GM18861 (cell line): ENCODE measurements around the gene ERFE.

Source experiments
- ATAC-seq: cut with Tn5 transposase; IDR thresholded peaks from one replicate; pipeline ENCODE4 v1.9.1; 2021; ENCODE audit not compliant: unreplicated experiment

The ERFE gene

GRCh38 chr2:238126338-238126737 lies 32.4 kb upstream of the ERFE start:
- ATAC-seq: no peak

- ATAC-seq: no peak
These were observed 32.0 kb upstream of the ERFE start for GRCh38 chr2:238126775-238127164.

DNA sequence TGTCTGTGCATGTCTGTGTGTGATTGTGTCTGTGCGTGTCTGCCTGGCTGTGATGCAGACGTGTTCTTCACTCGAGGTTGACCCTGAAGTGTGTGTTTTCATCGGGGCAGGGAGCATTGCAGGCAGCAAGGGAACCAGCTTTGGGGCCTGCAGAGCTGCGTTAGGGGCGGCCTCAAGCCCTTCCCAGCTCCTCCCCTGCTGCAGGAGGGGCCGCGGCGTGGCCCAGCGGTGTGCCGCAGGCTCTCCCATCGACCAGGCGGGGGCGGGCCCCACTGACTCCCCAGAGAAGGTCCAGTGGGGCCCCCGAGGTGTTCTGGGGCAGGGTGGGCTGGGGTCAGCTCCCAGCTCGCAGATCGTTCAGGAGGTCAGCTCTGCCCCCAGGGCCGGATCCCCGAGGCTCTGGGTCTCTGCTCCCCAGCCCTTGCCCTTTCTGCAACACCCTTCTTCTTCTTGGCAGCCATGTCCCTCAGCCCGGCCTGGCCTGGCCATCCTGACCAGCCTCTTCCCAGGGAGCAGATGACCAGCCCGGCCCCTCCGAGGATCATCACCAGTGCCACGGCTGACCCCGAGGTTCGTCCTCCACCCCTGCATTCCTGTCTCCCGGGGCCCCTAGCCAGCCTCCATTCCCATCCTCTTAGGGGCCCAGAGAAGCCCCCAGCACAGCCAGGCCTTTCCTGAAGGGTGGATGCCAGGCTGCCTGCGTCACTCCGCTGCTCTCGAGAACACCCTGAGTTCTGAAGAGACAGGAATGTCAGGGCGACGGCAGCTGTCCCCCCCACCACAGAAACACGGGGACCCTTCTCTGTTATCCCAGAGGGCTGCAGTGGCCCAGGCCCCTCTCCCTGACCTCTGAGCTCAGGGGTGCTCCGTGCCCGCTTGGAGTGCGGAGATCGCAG lies 31.4 kb upstream of the ERFE start:
- ATAC-seq: no peak

DNA sequence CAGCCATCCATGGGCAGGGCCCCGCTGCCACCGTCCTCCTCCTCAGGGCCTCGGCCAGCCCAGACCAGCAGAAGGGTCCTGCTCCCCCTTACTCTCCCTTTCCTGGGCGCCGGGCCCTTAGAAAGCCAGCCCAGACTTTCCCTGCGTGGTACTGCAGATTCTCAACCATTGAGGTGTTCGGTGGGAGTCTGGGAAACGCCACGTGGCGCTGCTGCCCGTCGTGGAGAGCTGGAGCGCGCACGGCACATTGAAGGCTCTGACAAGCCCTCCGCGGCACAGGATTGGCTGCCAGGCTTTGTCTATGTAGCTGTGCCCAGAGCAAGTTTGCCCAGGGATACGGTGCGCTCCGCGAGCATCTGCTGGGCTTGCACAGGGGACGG lies 30.7 kb upstream of the ERFE start:
- no peak for ATAC-seq

- ATAC-seq: no peak
These were observed 30.2 kb upstream of the ERFE start for GRCh38 chr2:238128534-238129001.

DNA sequence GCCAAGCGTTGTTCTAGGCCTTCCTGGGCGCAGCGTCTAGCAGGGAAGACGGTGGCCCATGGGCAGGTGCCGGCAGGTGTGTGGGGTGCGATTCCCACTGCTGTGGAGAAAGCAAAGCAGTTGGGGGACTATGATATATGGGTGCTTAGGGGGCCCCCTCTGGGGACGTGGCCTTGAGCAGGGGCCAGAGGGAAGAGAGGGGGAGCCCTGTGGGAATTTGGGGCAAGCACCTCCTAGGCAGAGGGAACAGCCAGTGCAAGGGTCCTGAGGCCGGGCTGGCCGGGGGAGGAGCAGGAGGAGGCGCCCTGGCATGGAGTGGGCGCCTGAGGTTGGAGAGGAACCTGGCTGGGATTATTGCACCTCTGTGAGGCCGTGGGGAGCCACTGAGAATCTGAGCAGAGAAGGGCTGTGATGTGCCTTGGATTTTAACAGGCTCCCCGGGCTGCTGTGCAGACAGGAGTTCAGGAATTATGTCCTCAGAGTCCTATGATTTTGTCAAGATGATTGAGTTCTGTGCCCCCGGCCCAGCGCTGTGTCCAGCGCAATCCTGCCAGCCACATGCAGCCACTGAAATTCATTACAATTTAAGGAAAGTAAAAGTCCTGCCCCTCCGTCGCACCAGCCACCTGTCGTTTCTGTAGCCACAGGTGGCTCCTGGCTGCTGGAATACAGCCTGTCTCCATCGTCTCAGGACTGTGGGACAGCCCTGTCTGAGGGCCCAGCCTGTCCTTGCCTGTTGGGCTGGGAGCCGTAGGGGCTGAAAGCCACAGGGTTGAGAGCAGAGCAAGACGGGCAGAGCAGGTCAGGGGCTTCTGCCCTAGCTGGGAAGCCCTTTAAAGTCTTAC lies 29.4 kb upstream of the ERFE start:
- ATAC-seq: no peak

- ATAC-seq: no peak
These were observed 28.6 kb upstream of the ERFE start for GRCh38 chr2:238130111-238130695.

GRCh38 chr2:238130696-238131628 lies 27.8 kb upstream of the ERFE start:
- ATAC-seq: no peak

- no peak for ATAC-seq
These were observed 26.9 kb upstream of the ERFE start for GRCh38 chr2:238131761-238132462.

DNA sequence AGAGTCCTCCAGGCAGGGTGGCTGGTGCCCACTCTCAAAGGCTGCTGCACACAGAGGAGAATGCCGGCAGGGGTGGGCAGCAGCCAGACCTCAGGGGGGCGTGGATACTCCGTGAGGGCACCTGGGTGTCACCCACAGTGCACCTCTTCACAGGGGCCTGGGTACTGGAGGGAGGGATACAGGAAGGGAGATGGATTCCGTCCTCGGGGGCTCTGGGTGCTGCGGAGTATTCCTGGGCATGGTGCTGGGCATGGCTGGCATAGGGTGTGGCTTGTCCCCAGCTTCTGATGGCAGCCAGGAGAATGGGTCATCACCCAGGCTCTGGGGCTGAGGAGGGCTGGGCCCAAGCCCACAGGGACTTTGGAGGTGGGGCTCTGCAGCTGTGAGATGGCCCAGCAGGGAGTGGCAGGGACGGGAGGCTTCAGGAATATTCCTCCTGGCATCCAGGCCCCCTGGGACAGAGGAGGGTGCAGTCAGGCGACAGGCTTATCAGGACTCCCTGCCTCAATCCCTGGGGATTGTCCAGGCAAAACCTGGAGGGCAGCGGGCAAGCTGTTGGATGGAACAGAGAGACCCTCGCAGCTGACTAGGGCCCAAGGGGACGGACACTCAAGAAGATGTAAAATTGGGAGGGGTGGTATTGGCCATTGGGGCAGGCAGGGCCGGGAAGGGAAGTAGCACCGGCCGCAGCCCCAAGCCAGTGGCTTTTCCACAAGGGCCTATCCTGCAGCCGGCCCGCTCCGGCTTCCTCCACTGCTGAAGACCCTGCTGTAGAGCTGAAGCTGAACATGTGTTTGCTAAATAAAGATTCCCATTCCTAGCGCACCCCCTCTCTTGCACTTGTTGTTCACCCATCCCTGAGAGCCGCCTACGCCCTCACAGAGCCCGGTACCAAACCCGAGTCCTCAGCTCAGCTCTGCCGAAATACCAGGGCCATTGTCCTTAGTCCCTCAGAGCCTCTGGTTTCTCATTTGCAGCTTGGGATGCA lies 26.0 kb upstream of the ERFE start:
- no peak for ATAC-seq

GRCh38 chr2:238133499-238134392 lies 25.0 kb upstream of the ERFE start:
- no peak for ATAC-seq

DNA sequence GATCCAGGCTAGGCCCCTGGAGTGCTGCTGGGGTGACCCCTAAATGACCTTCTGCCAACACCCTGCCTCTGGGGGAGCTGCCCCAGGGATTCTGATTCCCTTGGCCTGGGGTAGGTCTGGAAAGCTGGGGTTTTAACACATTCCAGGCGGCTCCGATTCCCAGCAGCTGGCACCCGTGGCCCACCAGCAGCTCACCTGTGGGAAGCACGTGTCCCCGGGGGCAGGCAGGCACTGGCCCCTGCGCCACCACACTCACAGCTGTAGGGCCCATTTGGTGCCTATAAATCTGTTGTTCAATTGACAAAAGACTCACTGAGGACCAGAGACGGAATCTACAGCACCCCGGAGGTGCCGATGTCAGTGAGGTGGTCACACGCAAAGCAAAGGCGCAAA lies 24.4 kb upstream of the ERFE start:
- ATAC-seq: no peak

- ATAC-seq: no peak
These were observed 23.1 kb upstream of the ERFE start for GRCh38 chr2:238135601-238136150.

GRCh38 chr2:238136820-238137537 lies 21.8 kb upstream of the ERFE start:
- ATAC-seq: no peak

DNA sequence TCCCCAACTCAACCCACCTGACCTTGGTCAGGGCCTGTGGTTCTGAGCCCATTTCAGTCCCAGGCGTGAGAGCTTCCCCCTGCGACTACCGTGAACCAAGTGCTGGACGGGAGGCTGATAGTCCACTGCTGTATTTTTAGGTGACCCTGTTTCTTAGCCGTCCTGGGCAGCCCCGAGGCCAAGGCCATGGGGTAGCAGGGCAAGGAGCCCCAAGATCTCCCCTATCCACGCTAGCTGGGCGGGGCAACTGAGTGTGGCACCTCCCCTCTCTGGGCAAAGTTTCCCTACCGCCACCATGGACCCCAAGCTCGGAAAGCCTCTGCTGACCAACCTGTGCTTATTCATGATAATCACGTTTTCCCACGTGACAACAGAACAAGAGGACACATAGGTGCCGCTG lies 20.9 kb upstream of the ERFE start:
- ATAC-seq: no peak

DNA sequence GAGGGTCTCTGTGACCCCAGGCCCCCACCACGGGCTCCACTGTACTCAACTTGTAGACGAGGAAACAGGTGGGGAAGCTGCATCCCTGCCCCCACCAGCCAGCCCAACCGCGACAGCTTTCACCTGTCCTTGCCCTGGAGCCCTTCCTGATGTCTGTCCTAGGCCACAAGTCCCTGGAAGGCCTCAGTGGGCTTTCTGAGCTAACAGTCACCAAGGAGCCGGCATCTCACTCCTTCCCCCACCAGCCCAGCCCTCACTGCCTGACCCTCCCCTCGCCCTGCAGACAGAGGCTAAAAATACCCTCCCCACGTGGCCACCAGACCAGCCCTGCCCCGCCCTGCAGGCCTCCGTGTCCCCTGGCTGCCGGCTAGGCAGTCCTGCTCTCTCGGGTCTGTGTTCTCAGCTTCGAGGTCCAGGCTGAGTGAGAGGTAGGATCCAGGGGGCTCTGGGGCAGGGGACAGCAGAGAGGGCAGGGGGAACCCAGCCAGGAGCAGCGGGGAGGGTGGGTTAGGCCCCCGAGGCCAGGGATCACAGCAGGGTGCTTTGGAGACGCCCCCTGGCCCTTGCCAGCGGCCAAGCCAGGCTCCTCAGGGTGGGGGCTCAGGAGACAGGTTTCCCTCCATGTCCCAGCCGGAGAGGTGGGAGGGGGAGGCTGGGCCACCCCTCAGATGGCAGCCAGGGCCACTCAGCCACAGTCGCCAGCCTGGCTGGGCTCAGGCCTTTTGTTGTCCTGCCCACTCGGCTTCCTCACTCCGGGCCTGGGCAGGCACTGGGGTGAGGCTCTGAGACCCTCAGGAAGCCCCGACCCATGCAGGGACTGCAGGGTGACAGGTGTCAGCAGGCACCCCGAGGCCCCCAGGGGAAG lies 20.2 kb upstream of the ERFE start, which contains the start of gene KLHL30:
Gene KLHL30, plus strand, starts transcription at position 338 of the 865 bp plus-strand sequence. CDS start 2,087 bp downstream, outside the sequence.
- no peak for ATAC-seq
